ENCODE results near the gene ZNF385B. TPM values are rescaled to one million over a fixed set of nuclear protein-coding genes. Genes with fewer than 3 reads are reported as not detected.
"Not testable (repeated sequence)": the region's sequence is repeated elsewhere in the genome, so short reads cannot be mapped to it uniquely, and the experiment has no call there.

ZNF385B gene
- total RNA-seq, 1 experiment from 2014 or later, result 9.3 TPM

DNA sequence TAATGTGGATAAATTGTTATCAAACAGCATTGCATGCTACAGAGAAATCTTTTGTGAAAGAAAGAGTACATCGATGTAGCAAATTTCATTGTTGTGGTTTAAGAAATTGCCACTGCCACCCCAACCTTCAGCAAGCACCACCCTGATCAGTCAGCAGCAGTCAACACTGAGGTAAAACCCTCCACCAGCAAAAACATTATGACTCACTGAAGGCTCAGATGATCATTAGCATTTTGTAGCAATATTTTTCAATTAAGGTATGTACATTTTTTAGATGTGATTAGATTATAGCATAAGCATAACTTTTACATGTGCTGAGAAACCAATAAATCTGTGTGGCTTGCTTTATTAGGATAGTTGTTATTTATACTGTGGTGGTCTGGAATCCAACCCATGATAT lies 75.5 kb downstream of the ZNF385B start (continued):
- TF ChIP-seq ZBTB33 (IDR thresholded peaks at IDR 0.05; ENCODE audit: extremely low read depth, insufficient replicate concordance, low read length) (no peak), CBX3 (IDR thresholded peaks at IDR 0.05; ENCODE audit: low read depth) (no peak)

DNA sequence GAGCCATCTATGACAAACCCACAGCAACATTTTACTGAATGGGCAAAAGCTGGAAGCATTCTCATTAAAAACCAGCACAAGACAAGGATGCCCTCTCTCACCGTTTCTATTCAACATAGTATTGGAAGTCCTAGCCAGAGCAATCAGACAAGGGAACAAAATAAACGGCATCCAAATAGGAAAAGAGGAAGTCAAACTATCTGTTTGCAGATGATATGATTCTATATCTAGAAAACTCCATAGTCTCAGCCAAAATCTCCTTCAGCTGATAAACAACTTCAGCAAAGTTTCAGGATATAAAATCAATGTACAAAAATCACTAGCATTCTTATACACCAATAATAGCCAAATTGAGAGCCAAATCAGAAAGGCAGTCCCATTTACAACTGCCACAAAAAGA lies 79.1 kb downstream of the ZNF385B start:
- RAD21 ChIA-PET (ENCODE audit: low non-redundant PET in 1 of 2, low total read pairs in 2 of 2, uncharacterized antibody in 2 of 2, unreplicated experiment in 2 of 2); BruUV-seq (replicated peaks); intact Hi-C loops (cut with micrococcal nuclease); H3K9ac ChIP-seq (ENCODE audit: low read length); H3K36me3 ChIP-seq (ENCODE audit: control insufficient read depth in 1 of 2, insufficient read depth in 2 of 2, low read length in 2 of 2); H3K9me3 ChIP-seq (ENCODE audit: control insufficient read depth in 1 of 2, insufficient read depth in 1 of 2, low read depth in 1 of 2, low read length in 2 of 2); H3K4me1 ChIP-seq (ENCODE audit: control insufficient read depth in 1 of 2, insufficient read depth in 2 of 2, low read length in 2 of 2); H3K9me2 ChIP-seq (ENCODE audit: insufficient read depth); H4K20me1 ChIP-seq (ENCODE audit: insufficient read depth); CTCF ChIA-PET; POLR2A ChIA-PET; H2AFZ ChIP-seq (ENCODE audit: low read depth, low read length, poor library complexity, severe bottlenecking); H3K4me2 ChIP-seq (ENCODE audit: low read length); H3K79me2 ChIP-seq (ENCODE audit: insufficient read depth, low read length); DNase-seq (ENCODE audit: low read depth, low spot score); H3K27me3 ChIP-seq (ENCODE audit: insufficient read depth, low read length); H3K27ac ChIP-seq (ENCODE audit: low read depth, low read length); ATAC-seq; H3K4me3 ChIP-seq (replicated peaks in 1 of 2; ENCODE audit: low read depth in 1 of 2, low read length in 2 of 2): not testable (repeated sequence)

- Histone ChIP-seq H4K20me1 (ENCODE audit: insufficient read depth) (no peaks in the 10 kb centered on the region), H3K27me3 (ENCODE audit: insufficient read depth, low read length) (no peaks in the 10 kb centered on the region), H3K79me2 (ENCODE audit: insufficient read depth, low read length) (no peaks in the 10 kb centered on the region), H3K4me1 (ENCODE audit: control insufficient read depth in 1 of 2, insufficient read depth in 2 of 2, low read length in 2 of 2) (no peaks in the 10 kb centered on the region), H3K4me2 (ENCODE audit: low read length) (no peak overlapping the region), H3K27ac (ENCODE audit: low read depth, low read length) (no peak overlapping the region), H2AFZ (ENCODE audit: low read depth, low read length, poor library complexity, severe bottlenecking) (no peak overlapping the region), H3K9me2 (ENCODE audit: insufficient read depth) (no peaks in the 10 kb centered on the region), H3K36me3 (ENCODE audit: control insufficient read depth in 1 of 2, insufficient read depth in 2 of 2, low read length in 2 of 2) (no peaks in the 10 kb centered on the region), H3K4me3 (replicated peaks in 1 of 2; ENCODE audit: low read depth in 1 of 2, low read length in 2 of 2) (no peak overlapping the region), H3K9ac (ENCODE audit: low read length) (no peak overlapping the region), H3K9me3 (ENCODE audit: control insufficient read depth in 1 of 2, insufficient read depth in 1 of 2, low read depth in 1 of 2, low read length in 2 of 2) (no peaks in the 10 kb centered on the region)
- DNase-seq (ENCODE audit: low read depth, low spot score) (no peak), ATAC-seq (no peak)
- no TSS peak for BruUV-seq (replicated peaks)
- ChIA-PET CTCF (no interaction called here), RAD21 (ENCODE audit: low non-redundant PET in 1 of 2, low total read pairs in 2 of 2, uncharacterized antibody in 2 of 2, unreplicated experiment in 2 of 2) (no interaction called here), POLR2A (no interaction called here)
- intact Hi-C loops (cut with micrococcal nuclease), result no loop called here
- TF ChIP-seq ZNF274 (IDR thresholded peaks at IDR 0.05; ENCODE audit: low read depth, low read length) (no peak), TCF7L2 (IDR thresholded peaks at IDR 0.05; ENCODE audit: borderline replicate concordance, extremely low read depth, insufficient read depth, insufficient read length) (no peak), ELF1 (IDR thresholded peaks at IDR 0.05; ENCODE audit: borderline replicate concordance, low read depth) (no peak)
These were observed 87.4 kb downstream of the ZNF385B start for GRCh38 chr2:179773986-179774385.

All from HCT116 (cell line).